Motor neuron (in vitro differentiated cells): ENCODE measurements around the gene GPR107. TPM values are rescaled to one million over a fixed set of nuclear protein-coding genes. Genes with fewer than 3 reads are reported as not detected.

Source experiments
- total RNA-seq, 8 experiments: library from RNA; unstranded; fragments of 300-600 nt; gene quantifications; 2 replicates each; pipeline versions ENCODE4 v1.2.3 to v1.2.4, GENCODE V29; 2022

GPR107 gene
- total RNA-seq, 8 experiments from 2014 or later, result 27.6 to 58.5 (median 39.7) TPM

Other genes starting within 250 kb of the GPR107 start
- 10 to 100 TPM; 19.8 to 46.2 (median 34.6) TPM for gene TOR1A, start 229.8 kb upstream of the GPR107 start, total RNA-seq
- gene C9orf78, start 218.6 kb upstream of the GPR107 start, total RNA-seq, result 10 to 100 TPM; 33.2 to 73.1 (median 48.6) TPM
- 10 to 100 TPM; 15.3 to 24.8 (median 20.7) TPM for gene USP20, start 218.4 kb upstream of the GPR107 start, total RNA-seq
- gene FNBP1, start 10.7 kb upstream of the GPR107 start, total RNA-seq, result 10 to 100 TPM; 18.1 to 85.3 (median 29.3) TPM
- gene NCS1, start 118.5 kb downstream of the GPR107 start, total RNA-seq, result 100 to 1,000 TPM in 1 of 8 experiments, 10 to 100 TPM in 7; 11.2 to 104 (median 34.7) TPM
- 1 to 10 TPM in 3 of 8 experiments, under 1 TPM in 5; 0.54 to 2.1 (median 0.79) TPM for gene HMCN2, start 211.9 kb downstream of the GPR107 start, total RNA-seq